Adipose tissue (tissue), 3 donors: Measurements from ENCODE around the gene WDR5B. TPM values are rescaled to one million over a fixed set of nuclear protein-coding genes. Genes with fewer than 3 reads are reported as not detected.
"Not testable (repeated sequence)": the region's sequence is repeated elsewhere in the genome, so short reads cannot be mapped to it uniquely, and the experiment has no call there.

ENCODE experiments used
- H3K27ac ChIP-seq: one replicate; pipeline ENCODE4 v1.5.1; 2013; ENCODE audit warnings: low read depth, low read length
- WGBS, 3 donors: extraction: QIAGEN DNeasy Blood & Tissue Kit; methylation state at CpG; one replicate each; pipeline ENCODE4 v1.1.7; 2013; 5-methylcytosine and 5-hydroxymethylcytosine counted together
- polyA plus RNA-seq, 3 donors: library from polyadenylated mRNA; stranded (reverse); fragments of 200-250 nt; gene quantifications; one replicate each; pipeline ENCODE4 v1.2.3, GENCODE V29; 2013
- donor health status: healthy with polysubstance abuse.
- donor health status: Bipolar disorder and iron deficiency.
- donor health status: healthy.

The WDR5B gene
- polyA plus RNA-seq, 3 donors = 1.6 to 2.4 (median 1.7) TPM

- no peak overlapping the region for H3K27ac ChIP-seq
- WGBS, 3 donors = 59 to 94% (median 85%) methylated on average over 3 of the region's 3 CpGs
Observed at GRCh38 chr3:122387709-122388108, 28.2 kb downstream of the WDR5B start.

DNA sequence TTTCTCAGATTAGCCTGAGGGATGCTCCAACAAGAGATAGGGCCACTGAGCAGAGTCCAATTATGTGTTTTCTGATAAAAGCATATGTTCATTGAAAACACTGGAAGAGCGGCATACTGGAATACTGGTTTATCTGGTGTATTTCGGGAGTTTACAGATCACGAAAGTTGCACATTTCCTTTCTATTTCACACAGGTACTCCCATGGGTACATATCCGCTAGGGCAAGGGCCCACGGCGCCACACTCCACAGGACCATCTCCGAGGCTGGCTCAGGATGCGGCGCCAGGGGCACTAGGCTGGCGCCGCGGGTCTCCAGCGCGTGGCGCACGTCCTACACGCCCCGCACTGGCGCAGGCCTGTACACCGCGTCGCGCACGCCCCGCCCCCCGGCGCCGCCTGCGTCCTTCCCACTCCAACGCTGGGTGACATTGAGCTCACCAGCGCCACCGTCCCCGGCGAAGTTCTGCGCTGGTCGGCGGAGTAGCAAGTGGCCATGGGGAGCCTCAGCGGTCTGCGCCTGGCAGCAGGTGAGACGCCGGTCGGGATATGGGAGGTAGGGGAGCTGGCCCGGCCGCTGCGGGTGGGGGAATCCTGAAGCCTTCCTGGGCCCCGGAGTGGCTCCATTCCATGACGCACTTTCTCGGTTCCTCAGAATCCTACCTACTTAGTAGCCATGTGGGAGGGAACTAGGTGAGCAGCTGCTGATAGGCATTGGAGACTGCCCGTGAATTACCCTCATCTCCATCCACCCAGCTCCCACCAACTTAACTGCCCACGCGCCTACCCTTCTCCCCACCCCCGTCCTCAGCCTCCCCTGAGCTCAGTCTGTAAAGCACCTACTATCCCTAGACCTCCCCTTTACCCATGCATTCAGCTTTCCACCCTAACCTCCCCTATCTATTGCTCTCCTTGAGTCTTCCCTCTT, 31.8 kb downstream of the WDR5B start, which contains the start of gene FAM162A:
TSS of gene FAM162A (plus strand) at position 412 of the 927 bp plus-strand sequence. CDS start at position 496, 84 bp downstream.
- 0 to 1% (median 0%) methylated on average over 52 of the region's 52 CpGs for WGBS, 3 donors

GRCh38 chr3:122382888-122383666, 32.8 kb downstream of the WDR5B start, which contains the start of gene MIX23:
Gene MIX23 (minus strand): TSS chr3:122383231. CDS start chr3:122383224, 7 bp downstream.
- WGBS, 3 donors = 0% methylated on average over 31 of the region's 31 CpGs
- H3K27ac ChIP-seq = peak within 1 kb of the TSS; percentile 6

More for the DNA sequence above, 31.8 kb downstream of the WDR5B start, which contains the start of gene FAM162A:
- peak within 1 kb of the TSS; percentile 6 for H3K27ac ChIP-seq

- WGBS, 3 donors = 38 to 49% (median 43%) methylated on average over 4 of the region's 4 CpGs
- no peak overlapping the region for H3K27ac ChIP-seq
Observed at GRCh38 chr3:122377975-122378374, 37.9 kb downstream of the WDR5B start.

DNA sequence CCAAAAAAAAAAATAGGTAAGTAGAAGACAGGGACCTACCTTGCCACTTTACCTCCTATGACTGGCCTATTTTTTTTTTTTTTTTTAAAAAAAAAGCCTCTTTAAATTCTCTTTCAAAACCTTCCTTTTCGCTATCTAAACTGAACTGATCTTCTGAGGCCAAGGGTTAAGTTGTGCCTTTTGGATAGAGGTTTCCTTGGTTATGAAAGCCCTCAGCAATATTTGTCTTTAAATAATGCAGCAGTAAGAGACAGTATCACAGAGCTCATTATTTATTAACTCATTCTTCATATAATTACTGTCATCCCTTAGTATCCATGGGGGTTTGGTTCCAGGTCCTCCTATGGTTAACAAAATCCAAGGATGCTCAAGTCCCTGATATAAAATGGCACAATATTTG, 41.8 kb downstream of the WDR5B start:
- WGBS, 3 donors = 91 to 96% (median 96%) methylated on average over 1 of the region's 1 CpG
- no peak overlapping the region for H3K27ac ChIP-seq

DNA sequence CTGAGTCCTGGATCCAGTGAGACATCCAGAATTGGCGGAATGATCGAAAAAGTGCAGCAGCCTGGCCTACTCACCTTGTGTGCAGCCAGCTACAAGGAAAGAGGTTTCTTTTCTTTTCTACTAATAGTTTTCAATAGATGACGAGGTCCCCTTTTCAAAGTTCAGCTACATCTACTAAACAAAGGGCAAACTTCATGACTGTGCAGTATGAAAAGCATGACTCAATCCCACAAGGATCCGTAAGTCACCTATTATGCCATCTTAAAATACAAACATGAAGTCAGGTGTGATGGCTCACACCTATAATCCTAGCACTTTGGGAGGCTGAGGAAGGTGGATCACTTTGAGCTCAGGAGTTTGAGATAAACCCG, 49.5 kb downstream of the WDR5B start:
- H3K27ac ChIP-seq = no peak overlapping the region
- WGBS, 3 donors = 83 to 96% (median 94%) methylated on average over 5 of the region's 5 CpGs

DNA sequence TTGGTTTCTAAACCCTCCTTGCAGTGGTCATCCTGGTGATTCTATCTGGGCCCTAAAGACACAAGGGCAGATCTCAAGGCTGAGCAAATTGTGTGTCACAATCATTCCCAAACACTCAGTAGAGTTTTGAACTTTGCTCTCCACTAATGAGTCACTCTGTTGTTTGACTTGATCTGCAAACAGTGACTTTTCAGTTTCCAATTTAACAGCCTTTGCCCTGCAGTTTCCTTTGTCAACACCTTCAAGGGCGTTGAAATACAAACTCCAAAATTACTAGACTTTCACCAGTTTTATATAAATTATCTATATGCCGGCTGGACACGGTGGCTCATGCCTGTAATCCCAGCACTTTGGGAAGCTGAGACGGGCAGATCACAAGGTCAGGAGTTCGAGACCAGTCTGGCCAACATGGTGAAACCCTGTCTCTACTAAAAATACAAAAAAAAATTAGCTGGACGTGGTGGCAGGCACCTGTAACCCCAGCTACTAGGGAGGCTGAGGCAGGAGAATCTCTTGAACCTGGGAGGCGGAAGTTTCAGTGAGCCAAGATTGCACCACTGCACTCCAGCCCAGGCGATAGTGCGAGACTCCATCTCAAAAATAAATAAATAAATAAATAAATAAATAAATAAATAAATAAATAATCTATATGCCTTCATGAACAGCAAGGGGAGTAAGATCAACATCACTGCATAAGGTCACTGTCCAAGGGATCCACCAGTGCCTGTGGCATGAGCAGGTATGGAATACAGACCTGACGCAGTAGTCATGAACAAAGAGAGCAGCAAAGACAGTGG, 50.1 kb downstream of the WDR5B start:
- WGBS, 3 donors = 56 to 95% (median 90%) methylated on average over 10 of the region's 10 CpGs
- not testable (repeated sequence) for H3K27ac ChIP-seq

- no peak overlapping the region for H3K27ac ChIP-seq
- 67 to 88% (median 82%) methylated on average over 1 of the region's 1 CpG for WGBS, 3 donors
Observed at GRCh38 chr3:122365073-122365472, 50.8 kb downstream of the WDR5B start.

DNA sequence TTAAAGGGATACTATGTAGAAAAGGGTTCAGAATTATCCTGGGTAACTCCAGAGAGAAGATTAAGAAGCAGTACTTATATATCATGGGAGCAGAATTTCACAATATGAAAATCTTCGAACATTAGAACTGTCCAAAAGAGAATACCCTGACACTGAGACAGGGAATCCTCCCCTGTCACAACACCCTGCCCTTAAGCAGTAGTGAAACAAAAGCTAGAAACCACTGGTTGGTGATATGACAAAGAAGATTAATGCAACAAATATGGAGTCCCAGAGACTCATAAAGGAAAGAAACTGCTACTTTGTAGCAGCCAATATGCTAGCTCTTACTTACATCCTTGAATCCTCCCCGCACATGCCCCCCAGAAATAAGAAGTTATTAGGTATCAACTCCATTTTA, 51.4 kb downstream of the WDR5B start:
- 84 to 89% (median 89%) methylated on average over 2 of the region's 2 CpGs for WGBS, 3 donors
- no peak overlapping the region for H3K27ac ChIP-seq

Other genes starting within 250 kb of the WDR5B start
- gene CASR, start 232.4 kb downstream of the WDR5B start, polyA plus RNA-seq = 1 to 10 TPM in 1 of 3 donors, under 1 TPM in 1, not detected in 1; under 0.01 to 5.0 TPM
- gene CSTA, start 90.8 kb downstream of the WDR5B start, polyA plus RNA-seq = 10 to 100 TPM in 2 of 3 donors, 1 to 10 TPM in 1; 2.3 to 36.9 (median 23.6) TPM
- gene MIX23, start 32.8 kb downstream of the WDR5B start, polyA plus RNA-seq = 10 to 100 TPM; 12.7 to 41.5 (median 21.1) TPM
- 10 to 100 TPM; 43.2 to 59.4 (median 51.5) TPM for gene FAM162A, start 31.9 kb downstream of the WDR5B start, polyA plus RNA-seq
- gene KPNA1, start 98.9 kb upstream of the WDR5B start, polyA plus RNA-seq = 10 to 100 TPM in 2 of 3 donors, 1 to 10 TPM in 1; 7.0 to 19.9 (median 10.7) TPM
- 10 to 100 TPM; 15.7 to 32.6 (median 19.2) TPM for gene PARP9, start 148.2 kb upstream of the WDR5B start, polyA plus RNA-seq
- 10 to 100 TPM in 2 of 3 donors, 1 to 10 TPM in 1; 9.6 to 11.8 (median 11.4) TPM for gene DTX3L, start 148.3 kb upstream of the WDR5B start, polyA plus RNA-seq
- gene PARP15, start 161.6 kb upstream of the WDR5B start, polyA plus RNA-seq = 1 to 10 TPM in 1 of 3 donors, under 1 TPM in 2; 0.61 to 1.2 (median 0.79) TPM